Stimulated activated CD4-positive, alpha-beta T cell treated with anti-CD3 and anti-CD28 coated beads, Interleukin-12 subunit alpha, Interleukin-12 subunit beta, amount 100 ng/mL, for 4 hours (primary cell): ENCODE measurements around the gene MTRF1.

ENCODE experiments used
- DNase-seq: peaks from one replicate; pipeline ENCODE4 v3.0.0-alpha.2; 2020

MTRF1 gene, protein sequence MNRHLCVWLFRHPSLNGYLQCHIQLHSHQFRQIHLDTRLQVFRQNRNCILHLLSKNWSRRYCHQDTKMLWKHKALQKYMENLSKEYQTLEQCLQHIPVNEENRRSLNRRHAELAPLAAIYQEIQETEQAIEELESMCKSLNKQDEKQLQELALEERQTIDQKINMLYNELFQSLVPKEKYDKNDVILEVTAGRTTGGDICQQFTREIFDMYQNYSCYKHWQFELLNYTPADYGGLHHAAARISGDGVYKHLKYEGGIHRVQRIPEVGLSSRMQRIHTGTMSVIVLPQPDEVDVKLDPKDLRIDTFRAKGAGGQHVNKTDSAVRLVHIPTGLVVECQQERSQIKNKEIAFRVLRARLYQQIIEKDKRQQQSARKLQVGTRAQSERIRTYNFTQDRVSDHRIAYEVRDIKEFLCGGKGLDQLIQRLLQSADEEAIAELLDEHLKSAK

DNA sequence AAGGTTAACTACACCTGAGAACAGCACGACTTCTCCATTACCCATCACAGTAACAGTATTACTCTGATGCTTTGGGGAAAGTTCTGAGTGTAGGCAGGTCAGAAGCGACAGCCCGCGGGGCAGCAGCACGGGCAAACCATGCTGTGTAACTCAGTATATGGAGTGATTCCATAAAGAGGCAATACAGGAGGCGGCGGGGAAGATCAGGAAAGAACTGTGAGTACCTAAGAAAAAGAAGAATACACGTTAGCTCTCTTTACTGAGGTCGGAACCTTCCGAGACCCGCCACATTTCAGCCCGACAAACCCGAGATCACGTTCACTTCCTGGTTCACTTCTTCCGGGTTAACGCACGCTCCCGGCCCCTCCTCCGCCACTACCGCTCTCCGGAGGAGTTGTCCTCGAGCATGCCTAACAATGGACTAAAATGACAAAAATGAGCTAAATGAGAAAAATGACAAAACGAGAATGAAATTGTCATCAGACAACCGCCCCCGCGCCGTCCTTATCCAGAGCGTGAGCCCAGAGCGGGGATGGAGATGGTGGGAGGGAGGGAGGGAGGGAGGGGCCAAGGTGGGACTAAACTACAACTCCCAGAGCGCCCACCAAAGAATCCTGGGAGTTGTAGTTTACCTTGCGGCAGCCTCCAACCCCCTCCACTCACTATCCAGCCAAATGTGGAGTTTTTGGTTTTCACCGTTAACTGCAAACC, at the start of gene MTRF1:
MTRF1 (minus strand) TSS at position 316 of the 711 bp plus-strand sequence. CDS start 2,669 bp downstream, outside the sequence.
- peak; percentile 72 for DNase-seq

DNA sequence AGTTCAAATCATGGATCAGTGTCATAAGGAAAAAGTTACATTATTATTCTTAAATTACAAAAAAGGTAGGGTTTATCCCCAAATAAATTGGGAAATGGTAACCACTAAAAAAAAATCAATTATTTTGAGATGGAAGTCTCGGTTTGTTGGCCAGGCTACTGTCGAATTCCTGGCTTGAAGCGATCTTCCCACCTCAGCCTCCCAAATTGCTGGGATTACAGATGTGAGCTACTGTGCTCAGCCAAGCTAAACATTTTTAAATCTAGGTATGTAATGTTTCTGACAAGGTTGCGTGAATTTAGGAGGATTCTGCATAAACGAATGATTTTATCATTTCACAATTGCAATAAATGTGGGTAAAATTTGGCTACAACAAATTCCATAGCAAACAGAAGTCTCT, 49.7 kb upstream of the MTRF1 start:
- DNase-seq: no peak

DNA sequence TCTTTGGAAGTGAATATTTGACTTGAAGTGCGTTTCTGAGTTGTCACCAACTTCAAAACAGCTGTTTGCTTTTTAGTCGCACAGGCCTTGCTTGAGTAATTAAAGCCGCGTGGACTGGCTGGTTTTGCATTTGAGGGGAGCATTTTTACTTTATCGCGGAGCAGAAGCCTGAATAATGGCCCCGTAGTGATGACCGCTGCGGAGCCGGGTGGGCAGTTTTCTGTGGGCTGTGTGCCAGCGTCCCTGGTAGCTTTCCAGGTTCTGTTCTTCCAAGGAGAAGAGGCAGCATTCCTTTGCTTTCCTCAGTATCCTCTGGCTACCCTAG, 48.8 kb upstream of the MTRF1 start:
- DNase-seq: no peak

- peak; percentile 52 for DNase-seq
Measured at GRCh38 chr13:41311406-41312175, 48.2 kb upstream of the MTRF1 start.

- peak; percentile 96 for DNase-seq
Measured at GRCh38 chr13:41310963-41311405, 47.6 kb upstream of the MTRF1 start, which contains the start of gene NAA16. Gene NAA16, plus strand, starts transcription at chr13:41311267. Its CDS starts 262 bp downstream, at chr13:41311529.

DNA sequence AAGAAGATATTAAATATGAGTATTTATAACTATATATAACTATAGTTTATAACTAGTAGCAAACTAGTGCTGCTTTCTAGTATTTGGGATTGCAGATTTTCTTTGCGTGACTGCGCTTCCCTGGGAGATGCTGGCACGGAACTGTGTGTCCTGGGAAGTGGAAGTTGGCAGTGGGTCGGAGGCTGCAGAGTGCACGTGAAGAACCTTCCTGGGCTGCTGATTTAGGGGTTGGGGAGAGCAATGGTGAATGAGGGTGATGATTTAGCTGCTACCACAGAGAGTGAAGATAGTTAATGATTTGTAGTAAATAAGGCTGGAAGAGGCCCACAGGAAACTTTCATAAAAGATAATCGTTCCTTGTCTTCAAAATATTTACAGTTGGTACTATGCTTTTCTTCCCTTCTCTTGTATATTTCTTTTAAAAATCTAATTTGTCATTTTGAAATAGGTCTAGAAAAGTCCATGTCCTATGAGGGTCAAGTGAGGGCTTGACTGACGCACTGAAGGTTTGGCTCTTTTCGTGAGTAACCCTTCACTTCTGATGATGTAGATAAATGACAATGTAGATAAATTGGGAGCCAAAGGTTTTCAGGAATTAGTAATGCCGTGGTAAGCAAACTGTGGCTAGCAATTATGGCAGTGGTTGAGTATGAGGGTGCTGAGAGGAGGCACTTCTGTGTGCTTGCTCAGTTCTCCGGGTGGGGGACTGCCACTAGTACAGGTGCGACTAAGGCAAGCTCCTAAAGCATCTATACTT, 44.7 kb upstream of the MTRF1 start:
- DNase-seq: no peak

DNA sequence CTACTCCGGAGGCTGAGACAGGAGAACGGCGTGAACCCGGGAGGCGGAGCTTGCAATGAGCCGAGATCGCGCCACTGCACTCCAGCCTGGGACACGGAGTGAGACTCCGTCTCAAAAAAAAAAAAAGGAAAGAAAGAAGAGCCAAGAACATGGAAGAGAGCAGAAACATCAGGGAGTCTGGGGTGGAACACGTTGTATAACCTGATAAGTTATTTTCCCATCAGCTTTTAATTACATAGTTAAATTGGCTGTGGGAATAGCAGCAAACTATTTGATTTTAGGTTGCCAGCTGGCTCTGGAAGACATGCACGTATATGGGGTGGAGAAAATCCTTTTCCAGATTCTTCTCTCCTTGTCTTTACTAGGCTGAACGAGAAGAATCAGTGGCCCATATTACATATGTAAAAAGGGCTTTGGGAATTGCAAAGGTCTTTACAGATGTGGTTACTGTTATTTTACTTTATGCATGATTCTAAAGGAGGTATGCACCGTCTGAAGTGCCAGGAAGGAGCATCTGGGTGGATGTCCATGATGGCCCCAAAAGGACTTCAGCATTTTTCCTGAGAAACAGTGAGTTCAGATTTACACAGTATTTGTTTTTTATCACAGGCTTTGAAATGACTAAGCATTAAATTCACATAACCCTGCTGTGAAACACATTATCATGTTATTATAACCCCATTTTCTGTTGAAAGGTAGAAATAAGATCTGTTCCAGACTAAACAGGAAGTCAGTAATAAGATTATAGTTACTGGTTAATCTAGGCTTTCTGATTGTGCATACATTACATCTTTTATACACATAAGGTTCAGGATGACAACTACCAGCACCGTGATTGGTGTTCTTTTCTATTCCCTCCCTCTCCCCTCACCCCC, 43.1 kb upstream of the MTRF1 start:
- no peak for DNase-seq

DNA sequence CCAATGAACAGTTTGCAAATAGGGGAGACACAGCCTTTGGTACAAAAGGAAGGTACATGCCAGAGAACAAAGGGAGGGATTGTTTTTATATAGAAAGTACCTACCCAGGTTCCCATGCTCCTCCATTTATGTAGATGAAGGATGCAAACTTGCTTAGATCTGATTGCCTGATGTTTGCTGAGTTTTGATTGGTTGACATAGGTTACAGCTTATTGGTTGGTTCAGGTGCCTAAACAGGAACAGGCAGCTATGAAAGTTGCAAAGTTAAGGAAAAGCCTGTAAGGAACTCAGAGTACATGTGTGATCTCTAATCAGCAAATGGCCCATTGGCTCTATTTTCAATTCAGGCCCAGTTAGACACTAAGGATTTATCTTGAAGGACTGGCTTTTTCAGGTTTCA, 41.2 kb upstream of the MTRF1 start:
- DNase-seq: no peak

DNA sequence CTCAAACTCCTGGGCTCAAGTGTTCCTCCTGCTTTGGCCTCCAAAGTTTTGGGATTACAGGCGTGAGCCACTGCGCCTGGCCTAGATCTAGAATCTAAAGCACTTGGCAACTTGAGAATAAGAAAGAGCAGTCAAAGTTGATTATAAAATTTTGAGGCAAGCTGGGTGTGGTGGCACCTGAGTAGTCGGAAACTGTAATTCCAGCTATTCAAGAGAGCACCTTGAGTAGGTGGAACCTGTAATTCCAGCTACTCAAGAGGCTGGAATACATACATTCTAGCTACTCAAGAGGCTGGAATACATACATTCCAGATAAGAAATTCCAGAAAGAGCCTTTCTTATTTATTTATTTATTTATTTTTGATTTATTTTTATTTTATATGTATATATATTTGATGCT, 39.4 kb upstream of the MTRF1 start:
- DNase-seq: no peak

DNA sequence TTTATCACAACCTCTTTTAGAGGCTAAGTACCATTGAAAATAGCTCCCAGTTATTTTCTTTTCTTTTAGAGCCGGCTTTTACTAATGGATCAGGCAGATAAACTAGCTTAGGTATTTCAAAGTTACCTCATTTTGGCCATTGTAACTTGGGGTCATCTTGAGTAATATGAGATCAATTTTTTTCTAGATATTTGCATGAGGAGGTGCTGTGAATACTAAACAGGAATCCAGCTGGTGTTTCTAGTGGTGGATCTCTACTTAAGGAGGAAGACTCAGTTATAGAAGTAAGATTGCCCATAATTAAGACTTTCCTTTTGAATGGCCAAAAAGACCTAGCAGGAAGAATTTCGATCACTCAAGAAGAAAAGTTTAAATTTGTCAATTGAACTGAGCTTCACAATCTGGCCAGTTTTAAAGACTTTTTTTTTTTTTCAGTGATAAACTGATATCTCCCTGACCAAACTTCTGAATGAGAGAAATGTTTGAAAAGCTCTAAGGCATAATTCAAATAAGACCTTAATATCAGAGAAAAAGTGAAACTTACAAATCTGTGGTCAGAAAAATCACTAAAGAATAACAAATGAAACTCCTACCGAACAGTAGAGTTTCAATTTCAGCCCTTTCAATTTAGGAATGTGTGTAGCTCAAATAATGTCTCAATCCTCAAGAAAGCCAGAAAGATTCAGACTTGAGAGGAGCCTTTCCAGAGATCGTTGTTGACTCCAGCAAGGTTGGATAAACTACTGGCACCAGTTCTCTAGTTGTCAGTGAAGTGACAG, 36.1 kb upstream of the MTRF1 start:
- no peak for DNase-seq

DNA sequence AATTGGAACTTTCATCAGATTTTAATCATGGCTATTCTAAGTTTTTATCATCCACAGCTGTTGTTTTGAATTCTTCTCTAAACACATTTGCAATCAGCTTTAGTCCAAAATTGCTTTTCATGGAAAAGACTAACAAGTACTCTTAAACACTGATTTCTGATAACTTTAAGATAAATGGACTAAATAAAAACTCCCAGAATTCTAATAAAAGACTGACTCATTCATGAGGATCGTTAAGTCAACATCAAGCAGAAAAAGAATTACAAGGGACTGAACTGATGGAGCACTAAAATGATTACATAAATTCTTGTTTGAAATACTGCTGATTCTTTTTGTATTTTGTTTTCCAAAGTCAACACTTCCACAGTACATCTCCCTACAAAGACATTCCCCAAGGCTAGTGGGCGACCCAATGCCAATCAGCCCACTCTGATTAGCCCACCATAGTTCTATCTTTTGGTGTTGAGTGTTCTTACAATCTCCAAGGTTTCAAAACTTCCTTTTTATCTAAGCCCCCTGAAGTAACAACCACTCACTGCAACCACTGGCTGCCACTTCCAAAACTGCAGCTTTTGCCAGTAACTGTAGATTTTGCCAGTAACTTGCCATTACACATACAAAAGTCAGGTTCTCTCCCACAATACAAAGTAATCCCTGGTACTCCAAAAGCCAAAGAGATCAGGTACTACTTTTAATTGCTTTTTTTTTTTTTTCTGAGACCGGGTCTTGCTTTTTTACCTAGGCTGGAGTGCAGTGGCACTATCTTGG, 33.7 kb upstream of the MTRF1 start:
- DNase-seq: no peak

- DNase-seq: no peak
Measured at GRCh38 chr13:41295973-41296372, 32.6 kb upstream of the MTRF1 start.

DNA sequence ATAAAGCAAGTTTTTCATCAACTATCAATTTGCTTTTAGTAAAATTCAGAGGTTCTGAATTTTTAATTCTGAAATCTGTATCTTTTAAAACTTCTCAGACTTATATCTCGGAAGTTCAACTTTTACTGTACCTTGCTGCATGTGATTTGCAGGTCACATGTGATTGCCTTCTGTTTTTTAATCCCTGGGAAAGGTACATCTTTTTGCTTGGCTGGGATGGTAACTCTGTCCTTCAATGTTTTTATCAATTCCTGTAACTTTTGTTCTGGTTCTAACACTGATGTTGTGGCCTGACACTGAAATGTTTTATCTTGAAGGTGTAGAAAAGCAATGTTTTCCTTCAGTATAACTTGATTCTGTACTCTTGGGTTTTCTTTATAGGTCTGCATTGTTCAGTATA, 31.5 kb upstream of the MTRF1 start:
- DNase-seq: no peak

DNA sequence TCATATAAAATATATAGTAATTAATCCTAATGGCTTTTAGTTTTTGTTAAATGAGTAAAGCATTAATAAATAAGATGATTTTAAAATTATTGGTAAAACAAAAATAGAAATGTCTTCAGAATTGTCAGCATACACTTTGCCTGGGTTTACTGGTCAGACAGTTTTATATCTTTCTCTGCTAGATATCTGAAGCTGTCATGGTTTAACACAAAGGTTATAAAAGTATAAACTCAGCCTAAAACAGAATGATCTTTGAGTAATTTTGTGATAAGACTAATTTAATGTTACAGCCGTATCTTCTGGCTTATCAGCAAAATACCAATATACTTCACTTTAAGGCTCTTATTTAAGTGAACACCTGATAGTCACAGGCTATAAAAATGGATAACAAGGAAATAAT, 29.9 kb upstream of the MTRF1 start:
- DNase-seq: no peak

- no peak for DNase-seq
Measured at GRCh38 chr13:41291246-41291645, 27.9 kb upstream of the MTRF1 start.

- DNase-seq: no peak
Measured at GRCh38 chr13:41289463-41289881, 26.1 kb upstream of the MTRF1 start.

DNA sequence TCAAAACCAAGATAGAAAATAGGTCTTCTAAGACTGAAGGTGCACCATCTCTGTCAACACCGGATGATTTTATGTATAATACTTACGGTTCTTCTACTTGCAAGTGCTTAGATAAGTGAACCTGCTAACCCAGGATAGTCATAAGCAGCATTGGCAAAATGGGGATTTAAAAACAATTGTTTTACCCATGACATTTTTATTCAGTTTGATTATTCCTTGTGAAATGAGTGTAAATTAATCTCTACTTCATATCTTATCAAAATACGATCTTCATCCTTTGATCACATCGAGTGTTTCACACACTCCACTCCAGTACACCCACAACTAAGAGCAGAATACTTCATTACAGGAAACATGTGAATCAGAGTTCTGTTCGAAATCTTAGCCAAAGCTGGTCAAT, 23.0 kb upstream of the MTRF1 start:
- no peak for DNase-seq

GRCh38 chr13:41284512-41285288, 21.3 kb upstream of the MTRF1 start:
- no peak for DNase-seq

DNA sequence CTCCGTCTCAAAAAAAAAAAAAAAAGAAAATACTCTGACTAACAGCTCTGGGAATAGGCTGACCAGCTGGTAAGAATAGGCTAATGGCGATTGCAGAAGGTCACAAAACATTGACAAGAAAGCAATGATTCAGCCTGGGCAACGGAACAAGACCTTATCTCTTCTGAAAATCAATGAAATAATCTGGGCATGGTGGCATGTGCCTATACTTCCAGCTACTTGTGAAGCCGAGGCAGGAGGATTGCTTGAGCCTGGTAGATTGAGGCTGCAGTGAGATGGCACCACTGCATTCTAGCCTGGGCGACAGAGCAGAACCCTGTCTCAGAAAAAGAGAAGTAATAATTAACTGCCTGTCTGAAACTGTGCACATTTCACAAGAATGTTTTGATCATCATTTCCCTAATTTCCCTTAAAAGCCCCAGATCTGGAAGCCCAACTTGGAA, 18.8 kb upstream of the MTRF1 start:
- DNase-seq: no peak
